Activated CD8-positive, alpha-beta memory T cell treated with anti-CD3 and anti-CD28 coated beads, Interleukin-2, amount 10 ng/mL, durations not matched to agents 7 days and 5 days (primary cell): ENCODE results near the gene STRIP2. TPM values are rescaled to one million over a fixed set of nuclear protein-coding genes. Genes with fewer than 3 reads are reported as not detected.
"Not testable (repeated sequence)": the region's sequence is repeated elsewhere in the genome, so short reads cannot be mapped to it uniquely, and the experiment has no call there.

Source experiments
- ATAC-seq: fragments of 150-1000 bp; cut with Tn5 transposase; one replicate; pipeline ENCODE4 v1.10.0; 2021; ENCODE audit warnings: moderate library complexity
- CTCF ChIA-PET: fragments of 350-600 bp; sonication (Branson Sonifier 250); formaldehyde crosslinking; loops from one replicate; lab custom pipeline; 2021; ENCODE audit warnings: antibody characterized with exemption; lab: Charles Lee
- DNase-seq: peaks from one replicate; pipeline ENCODE4 v3.0.0-alpha.2; 2020
- H3K27ac Mint-ChIP-seq: one replicate; pipeline ENCODE4 v1.8.0; 2021; ENCODE audit warnings: mild to moderate bottlenecking, mixed read lengths
- H3K27me3 Mint-ChIP-seq: one replicate; pipeline ENCODE4 v1.8.0; 2021; ENCODE audit warnings: mixed read lengths
- H3K36me3 Mint-ChIP-seq: one replicate; pipeline ENCODE4 v1.8.0; 2021; ENCODE audit warnings: mild to moderate bottlenecking, mixed read lengths
- H3K4me1 Mint-ChIP-seq: one replicate; pipeline ENCODE4 v1.8.0; 2021; ENCODE audit warnings: mixed read lengths
- H3K4me3 Mint-ChIP-seq: one replicate; pipeline ENCODE4 v1.8.0; 2021; ENCODE audit warnings: mild to moderate bottlenecking, moderate library complexity, mixed read lengths
- H3K9me3 Mint-ChIP-seq: one replicate; pipeline ENCODE4 v1.8.0; 2022; ENCODE audit warnings: low read depth, mixed read lengths
- total RNA-seq, 2 experiments: library from RNA; stranded (reverse); gene quantifications; one replicate each; pipeline ENCODE4 v1.2.3, GENCODE V29; 2021

The STRIP2 gene
- total RNA-seq, 2 experiments from 2014 or later = 15.6 to 19.0 TPM

DNA sequence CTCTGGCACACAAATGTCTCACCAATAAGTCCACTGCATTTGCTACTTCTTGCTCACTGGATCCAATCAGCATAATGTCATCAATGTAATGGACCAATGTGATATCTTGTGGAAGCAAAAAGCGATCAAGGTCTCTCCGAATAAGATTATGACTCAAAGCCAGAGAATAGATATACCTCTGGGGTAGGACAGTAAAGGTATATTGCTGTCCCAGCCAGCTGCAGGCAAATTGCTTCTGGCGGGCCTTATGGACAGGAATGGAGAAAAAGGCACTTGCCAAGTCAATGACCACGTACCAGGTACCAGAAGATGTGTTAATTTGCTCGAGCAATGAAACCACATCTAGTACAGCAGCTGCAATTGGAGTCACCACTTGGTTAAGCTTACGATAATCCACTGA is 13.2 kb downstream of the STRIP2 start:
- H3K4me1 Mint-ChIP-seq, H3K27ac Mint-ChIP-seq, DNase-seq, H3K4me3 Mint-ChIP-seq, CTCF ChIA-PET, ATAC-seq, H3K27me3 Mint-ChIP-seq, H3K9me3 Mint-ChIP-seq: not testable (repeated sequence)
- peaks cover 67% of the 10 kb centered on the region for H3K36me3 Mint-ChIP-seq

- DNase-seq, H3K9me3 Mint-ChIP-seq, H3K4me1 Mint-ChIP-seq, H3K27ac Mint-ChIP-seq, ATAC-seq, CTCF ChIA-PET, H3K27me3 Mint-ChIP-seq, H3K4me3 Mint-ChIP-seq: not testable (repeated sequence)
- peaks cover 68% of the 10 kb centered on the region for H3K36me3 Mint-ChIP-seq
Measured at GRCh38 chr7:129448608-129449007, 14.4 kb downstream of the STRIP2 start.

- no peak overlapping the region for H3K4me3 Mint-ChIP-seq
- no peaks in the 10 kb centered on the region for H3K4me1 Mint-ChIP-seq
- no peak for ATAC-seq
- H3K27ac Mint-ChIP-seq = no peak overlapping the region
- CTCF ChIA-PET = interaction anchor here (0.5 kb wide), 1 partner anchor 750 kb away, joined by 3 read pairs; no protein-coding TSS in a partner anchor
- peaks cover 57% of the 10 kb centered on the region for H3K36me3 Mint-ChIP-seq
- no peaks in the 10 kb centered on the region for H3K27me3 Mint-ChIP-seq
- DNase-seq = no peak
- no peaks in the 10 kb centered on the region for H3K9me3 Mint-ChIP-seq
Measured at GRCh38 chr7:129450295-129450694, 16.1 kb downstream of the STRIP2 start.

- peaks cover 45% of the 10 kb centered on the region for H3K36me3 Mint-ChIP-seq
- no peak for ATAC-seq
- H3K4me1 Mint-ChIP-seq = no peaks in the 10 kb centered on the region
- no peak overlapping the region for H3K4me3 Mint-ChIP-seq
- no peak for DNase-seq
- CTCF ChIA-PET = interaction anchor here (1.9 kb wide), 1 partner anchor 85 kb away, joined by 7 read pairs; no protein-coding TSS in a partner anchor
- no peak overlapping the region for H3K27ac Mint-ChIP-seq
- H3K27me3 Mint-ChIP-seq = no peaks in the 10 kb centered on the region
- H3K9me3 Mint-ChIP-seq = no peaks in the 10 kb centered on the region
Measured at GRCh38 chr7:129452589-129453231, 18.5 kb downstream of the STRIP2 start.

- CTCF ChIA-PET = interaction anchor here (1.9 kb wide), 1 partner anchor 86 kb away, joined by 7 read pairs; no protein-coding TSS in a partner anchor
- Mint-ChIP-seq H3K9me3 (no peaks in the 10 kb centered on the region), H3K27me3 (no peaks in the 10 kb centered on the region), H3K36me3 (peaks cover 40% of the 10 kb centered on the region), H3K4me1 (no peaks in the 10 kb centered on the region), H3K27ac (no peak overlapping the region), H3K4me3 (no peak overlapping the region)
- DNase-seq (no peak), ATAC-seq (no peak)
Measured at GRCh38 chr7:129453510-129454248, 19.4 kb downstream of the STRIP2 start.

DNA sequence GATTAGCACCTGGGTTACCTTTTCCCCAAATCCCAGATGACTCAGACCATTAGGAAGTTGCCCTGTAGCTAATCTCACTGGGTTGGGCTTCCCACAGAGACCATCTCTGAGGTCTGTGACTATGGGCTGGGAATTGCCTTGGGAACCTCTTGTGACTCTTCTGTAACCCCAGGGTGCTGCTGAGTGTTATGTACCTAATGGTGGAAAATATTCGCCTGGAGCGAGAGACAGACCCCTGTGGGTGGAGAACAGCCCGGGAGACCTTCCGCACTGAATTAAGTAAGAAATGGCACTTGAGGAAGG is 20.0 kb downstream of the STRIP2 start:
- no peaks in the 10 kb centered on the region for H3K27me3 Mint-ChIP-seq
- H3K9me3 Mint-ChIP-seq = no peaks in the 10 kb centered on the region
- DNase-seq (no peak), ATAC-seq (no peak)
- H3K36me3 Mint-ChIP-seq = peaks cover 39% of the 10 kb centered on the region
- H3K27ac Mint-ChIP-seq = no peak overlapping the region
- H3K4me3 Mint-ChIP-seq = no peak overlapping the region
- CTCF ChIA-PET = no interaction called here
- H3K4me1 Mint-ChIP-seq = no peaks in the 10 kb centered on the region

DNA sequence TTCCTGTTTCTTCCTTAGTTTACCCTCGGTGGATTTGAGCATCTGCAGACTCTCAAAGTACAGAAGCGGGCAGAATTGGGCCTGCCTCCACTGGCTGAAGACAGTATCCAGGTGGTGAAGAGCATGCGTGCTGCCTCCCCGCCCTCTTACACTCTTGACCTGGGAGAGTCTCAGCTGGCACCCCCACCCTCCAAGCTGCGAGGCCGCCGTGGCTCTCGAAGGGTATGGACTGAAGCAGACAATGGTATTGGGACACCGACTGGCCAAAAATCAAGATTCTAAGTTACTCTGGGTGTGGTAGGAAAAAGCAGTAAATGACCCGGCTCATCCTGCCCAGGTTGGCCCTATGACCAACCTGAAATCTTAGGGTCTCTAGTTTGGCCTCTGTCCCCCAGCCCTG is 22.2 kb downstream of the STRIP2 start:
- CTCF ChIA-PET = no interaction called here
- ATAC-seq (no peak), DNase-seq (no peak)
- no peak overlapping the region for H3K27ac Mint-ChIP-seq
- H3K36me3 Mint-ChIP-seq = peaks cover 28% of the 10 kb centered on the region
- no peak overlapping the region for H3K4me3 Mint-ChIP-seq
- no peaks in the 10 kb centered on the region for H3K27me3 Mint-ChIP-seq
- no peaks in the 10 kb centered on the region for H3K9me3 Mint-ChIP-seq
- no peaks in the 10 kb centered on the region for H3K4me1 Mint-ChIP-seq

GRCh38 chr7:129457101-129457500 is 22.9 kb downstream of the STRIP2 start:
- Mint-ChIP-seq H3K27ac (no peak overlapping the region), H3K27me3 (no peaks in the 10 kb centered on the region), H3K4me3 (no peak overlapping the region), H3K36me3 (peaks cover 23% of the 10 kb centered on the region), H3K4me1 (no peaks in the 10 kb centered on the region), H3K9me3 (no peaks in the 10 kb centered on the region)
- no peak for DNase-seq
- ATAC-seq = no peak
- CTCF ChIA-PET = no interaction called here

GRCh38 chr7:129458171-129458570 is 23.9 kb downstream of the STRIP2 start:
- Mint-ChIP-seq H3K36me3 (peaks cover 24% of the 10 kb centered on the region), H3K4me1 (no peaks in the 10 kb centered on the region), H3K27ac (no peak overlapping the region), H3K4me3 (no peak overlapping the region), H3K9me3 (no peaks in the 10 kb centered on the region), H3K27me3 (no peaks in the 10 kb centered on the region)
- CTCF ChIA-PET = no interaction called here
- no peak for ATAC-seq
- no peak for DNase-seq

GRCh38 chr7:129461809-129462208 is 27.6 kb downstream of the STRIP2 start:
- Mint-ChIP-seq H3K27ac (no peak overlapping the region), H3K4me3 (no peak overlapping the region), H3K4me1 (no peaks in the 10 kb centered on the region), H3K27me3 (no peaks in the 10 kb centered on the region), H3K9me3 (no peaks in the 10 kb centered on the region), H3K36me3 (peaks cover 16% of the 10 kb centered on the region)
- CTCF ChIA-PET = interaction anchor here (1.8 kb wide), 1 partner anchor 10 kb away, joined by 5 read pairs; no protein-coding TSS in a partner anchor
- ATAC-seq (no peak), DNase-seq (no peak)

DNA sequence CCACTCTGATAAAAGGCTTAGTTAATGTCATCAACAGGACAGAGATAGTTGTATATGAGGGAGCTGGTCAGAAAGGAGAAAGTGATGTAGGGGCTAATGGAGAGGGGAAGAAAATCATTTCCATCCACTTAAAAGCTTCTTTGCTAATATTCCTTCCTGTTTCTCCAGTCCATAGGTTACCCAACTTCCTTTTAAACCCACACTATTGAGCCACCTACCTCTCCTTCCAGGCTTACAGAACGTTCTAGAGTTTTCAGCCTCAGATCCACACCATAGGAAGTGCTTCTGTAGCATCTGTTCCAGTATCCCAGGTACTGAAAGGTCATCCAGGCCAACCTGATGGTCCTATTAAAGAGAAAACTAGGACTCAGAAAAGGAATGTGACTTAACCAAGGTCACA is 28.2 kb downstream of the STRIP2 start:
- Mint-ChIP-seq H3K36me3 (peaks cover 17% of the 10 kb centered on the region), H3K9me3 (no peaks in the 10 kb centered on the region), H3K27ac (no peak overlapping the region), H3K4me3 (no peak overlapping the region), H3K27me3 (no peaks in the 10 kb centered on the region), H3K4me1 (no peaks in the 10 kb centered on the region)
- CTCF ChIA-PET = interaction anchor here (1.0 to 1.8 kb wide), 2 partner anchors 9 to 86 kb away, joined by 3 to 5 read pairs; no protein-coding TSS in a partner anchor
- ATAC-seq (no peak), DNase-seq (no peak)

DNA sequence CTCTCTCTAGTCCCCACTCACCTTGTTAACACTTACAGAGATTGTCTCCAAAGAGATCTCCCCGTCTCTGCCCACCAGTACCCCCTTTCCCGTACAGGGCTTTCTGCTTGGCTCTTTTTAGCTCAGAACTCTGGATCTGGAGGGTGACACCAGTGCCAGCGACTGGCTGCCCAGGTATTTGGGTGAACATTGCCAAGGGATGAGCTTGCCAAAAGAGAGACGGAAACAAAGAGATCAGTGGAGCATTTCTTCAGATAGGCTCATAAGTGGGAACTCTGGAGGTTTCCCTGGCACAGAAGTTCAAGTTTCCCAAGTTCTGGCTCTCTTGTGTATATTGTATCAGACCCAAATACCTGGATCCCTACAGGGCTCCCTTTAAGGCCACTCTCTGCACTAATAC is 30.0 kb downstream of the STRIP2 start:
- Mint-ChIP-seq H3K4me1 (peaks cover 8% of the 10 kb centered on the region), H3K9me3 (no peaks in the 10 kb centered on the region), H3K27me3 (no peaks in the 10 kb centered on the region), H3K36me3 (peaks cover 15% of the 10 kb centered on the region), H3K4me3 (no peak overlapping the region), H3K27ac (no peak overlapping the region)
- ATAC-seq (no peak), DNase-seq (no peak)
- CTCF ChIA-PET = interaction anchor here (0.6 to 1.7 kb wide), 5 partner anchors 97 to 718 kb away, joined by 3 to 6 read pairs (median 4); no protein-coding TSS in a partner anchor

GRCh38 chr7:129465080-129465479 is 30.8 kb downstream of the STRIP2 start:
- ATAC-seq (no peak), DNase-seq (no peak)
- Mint-ChIP-seq H3K36me3 (peaks cover 14% of the 10 kb centered on the region), H3K9me3 (no peaks in the 10 kb centered on the region), H3K4me1 (peaks cover 8% of the 10 kb centered on the region), H3K4me3 (no peak overlapping the region), H3K27me3 (no peaks in the 10 kb centered on the region), H3K27ac (no peak overlapping the region)
- CTCF ChIA-PET = interaction anchor here (0.5 to 1.5 kb wide), 6 partner anchors 72 to 718 kb away, joined by 3 to 4 read pairs (median 4); no protein-coding TSS in a partner anchor

DNA sequence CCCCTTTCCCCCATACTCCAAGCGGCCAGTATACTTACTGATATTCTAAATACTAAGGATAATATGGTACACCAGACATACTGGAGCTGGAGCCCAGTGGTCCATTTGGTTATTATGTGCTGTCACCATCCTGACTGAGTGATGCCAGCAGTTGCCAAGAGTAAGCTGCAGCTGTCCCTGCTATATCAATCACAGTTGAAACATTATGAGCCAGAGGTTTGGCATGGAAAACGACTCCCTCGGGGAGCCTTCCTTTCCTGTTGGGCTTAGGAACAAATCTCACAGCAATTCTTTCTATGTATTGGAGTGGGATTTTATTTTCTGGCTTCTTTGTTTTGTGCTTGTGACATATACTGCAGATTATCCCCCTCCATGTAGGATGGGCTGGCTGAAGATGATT is 32.6 kb downstream of the STRIP2 start:
- no peak overlapping the region for H3K4me3 Mint-ChIP-seq
- peaks cover 14% of the 10 kb centered on the region for H3K36me3 Mint-ChIP-seq
- no peak overlapping the region for H3K27ac Mint-ChIP-seq
- CTCF ChIA-PET = no interaction called here
- no peaks in the 10 kb centered on the region for H3K27me3 Mint-ChIP-seq
- peaks cover 14% of the 10 kb centered on the region for H3K4me1 Mint-ChIP-seq
- ATAC-seq (no peak), DNase-seq (no peak)
- no peaks in the 10 kb centered on the region for H3K9me3 Mint-ChIP-seq
